Adipocyte (in vitro differentiated cells): ENCODE measurements around the gene TMEM45B.
"Not testable (repeated sequence)": the region's sequence is repeated elsewhere in the genome, so short reads cannot be mapped to it uniquely, and the experiment has no call there.

ENCODE experiments used
- DNase-seq: peaks from one replicate; pipeline ENCODE4 v3.0.0-alpha.2; 2015; ENCODE audit warnings: low read depth
- H3K27me3 ChIP-seq: replicated peaks from 2 replicates; pipeline ENCODE4 v1.7.0; 2013; ENCODE audit warnings: mild to moderate bottlenecking, low read length, moderate library complexity; ENCODE audit not compliant: control insufficient read depth, insufficient read depth
- H3K36me3 ChIP-seq: 2 replicates; pipeline ENCODE4 v1.7.0; 2013; ENCODE audit warnings: low read length, mild to moderate bottlenecking, moderate library complexity; ENCODE audit not compliant: control insufficient read depth, insufficient read depth, severe bottlenecking
- H3K4me1 ChIP-seq: 2 replicates; pipeline ENCODE4 v1.7.0; 2013; ENCODE audit warnings: mild to moderate bottlenecking, low read length, moderate library complexity; ENCODE audit not compliant: control insufficient read depth, insufficient read depth
- H3K4me3 ChIP-seq: 2 replicates; pipeline ENCODE4 v1.7.0; 2013; ENCODE audit warnings: mild to moderate bottlenecking, low read length, moderate library complexity
- H3K9ac ChIP-seq: 2 replicates; pipeline ENCODE4 v1.7.0; 2013; ENCODE audit warnings: mild to moderate bottlenecking, low read length, moderate library complexity
- H3K9me3 ChIP-seq: 2 replicates; pipeline ENCODE4 v1.7.0; 2013; ENCODE audit warnings: mild to moderate bottlenecking, low read length, moderate library complexity; ENCODE audit not compliant: control insufficient read depth

TMEM45B gene

GRCh38 chr11:129787532-129788155 is 28.0 kb upstream of the TMEM45B start:
- no peak for DNase-seq
- no peak overlapping the region for H3K9ac ChIP-seq
- H3K4me3 ChIP-seq: no peak overlapping the region
- H3K9me3 ChIP-seq: no peaks in the 10 kb centered on the region
- H3K27me3 ChIP-seq: peaks cover 20% of the 10 kb centered on the region
- no peaks in the 10 kb centered on the region for H3K36me3 ChIP-seq
- H3K4me1 ChIP-seq: no peaks in the 10 kb centered on the region

- Histone ChIP-seq H3K4me1 (no peaks in the 10 kb centered on the region), H3K9me3 (no peaks in the 10 kb centered on the region), H3K27me3 (peaks cover 20% of the 10 kb centered on the region), H3K9ac (no peak overlapping the region), H3K36me3 (no peaks in the 10 kb centered on the region), H3K4me3 (no peak overlapping the region)
- DNase-seq: no peak
These were observed 27.4 kb upstream of the TMEM45B start for GRCh38 chr11:129788278-129788677.

GRCh38 chr11:129790106-129790505 is 25.5 kb upstream of the TMEM45B start:
- H3K4me3 ChIP-seq: no peak overlapping the region
- DNase-seq: peak; percentile 3
- no peaks in the 10 kb centered on the region for H3K36me3 ChIP-seq

GRCh38 chr11:129791515-129791914 is 24.1 kb upstream of the TMEM45B start:
- H3K36me3 ChIP-seq: no peaks in the 10 kb centered on the region
- H3K27me3 ChIP-seq: peaks cover 17% of the 10 kb centered on the region
- no peak for DNase-seq
- peaks cover 12% of the 10 kb centered on the region for H3K9me3 ChIP-seq
- no peak overlapping the region for H3K9ac ChIP-seq
- no peak overlapping the region for H3K4me3 ChIP-seq
- H3K4me1 ChIP-seq: no peaks in the 10 kb centered on the region

More at GRCh38 chr11:129790106-129790505, 25.5 kb upstream of the TMEM45B start:
- Histone ChIP-seq H3K27me3 (peaks cover 15% of the 10 kb centered on the region), H3K4me1 (no peaks in the 10 kb centered on the region), H3K9ac (no peak overlapping the region), H3K9me3 (peaks cover 3% of the 10 kb centered on the region)

- Histone ChIP-seq H3K27me3 (peaks cover 17% of the 10 kb centered on the region), H3K4me1 (no peaks in the 10 kb centered on the region), H3K4me3 (no peak overlapping the region), H3K36me3 (no peaks in the 10 kb centered on the region), H3K9me3 (peaks cover 17% of the 10 kb centered on the region), H3K9ac (no peak overlapping the region)
- no peak for DNase-seq
These were observed 23.0 kb upstream of the TMEM45B start for GRCh38 chr11:129792663-129793062.

GRCh38 chr11:129795089-129795488 is 20.6 kb upstream of the TMEM45B start:
- peaks cover 31% of the 10 kb centered on the region for H3K9me3 ChIP-seq

GRCh38 chr11:129798212-129798611 is 17.4 kb upstream of the TMEM45B start:
- Histone ChIP-seq H3K36me3 (no peaks in the 10 kb centered on the region), H3K4me1 (no peaks in the 10 kb centered on the region), H3K9me3 (peaks cover 31% of the 10 kb centered on the region), H3K4me3 (no peak overlapping the region), H3K9ac (no peak overlapping the region), H3K27me3 (peaks cover 6% of the 10 kb centered on the region)
- no peak for DNase-seq

More at GRCh38 chr11:129795089-129795488, 20.6 kb upstream of the TMEM45B start:
- no peak for DNase-seq
- Histone ChIP-seq H3K36me3 (no peaks in the 10 kb centered on the region), H3K9ac (no peak overlapping the region), H3K27me3 (peaks cover 17% of the 10 kb centered on the region), H3K4me1 (no peaks in the 10 kb centered on the region), H3K4me3 (no peak overlapping the region)

GRCh38 chr11:129800162-129800561 is 15.5 kb upstream of the TMEM45B start:
- H3K4me3 ChIP-seq, H3K36me3 ChIP-seq, H3K9ac ChIP-seq, H3K27me3 ChIP-seq, DNase-seq, H3K4me1 ChIP-seq: not testable (repeated sequence)
- H3K9me3 ChIP-seq: peaks cover 27% of the 10 kb centered on the region

- Histone ChIP-seq H3K36me3 (no peaks in the 10 kb centered on the region), H3K27me3 (peaks cover 6% of the 10 kb centered on the region), H3K4me3 (no peak overlapping the region), H3K9ac (no peak overlapping the region), H3K4me1 (no peaks in the 10 kb centered on the region), H3K9me3 (peaks cover 23% of the 10 kb centered on the region)
- DNase-seq: no peak
These were observed 15.0 kb upstream of the TMEM45B start for GRCh38 chr11:129800655-129801054.

GRCh38 chr11:129803533-129803932 is 12.1 kb upstream of the TMEM45B start:
- Histone ChIP-seq H3K9me3 (peaks cover 17% of the 10 kb centered on the region), H3K4me1 (no peaks in the 10 kb centered on the region), H3K27me3 (no peaks in the 10 kb centered on the region), H3K9ac (no peak overlapping the region), H3K36me3 (no peaks in the 10 kb centered on the region), H3K4me3 (no peak overlapping the region)
- no peak for DNase-seq

GRCh38 chr11:129804012-129804411 is 11.6 kb upstream of the TMEM45B start:
- Histone ChIP-seq H3K36me3 (no peaks in the 10 kb centered on the region), H3K27me3 (no peaks in the 10 kb centered on the region), H3K4me3 (no peak overlapping the region), H3K9me3 (peaks cover 18% of the 10 kb centered on the region), H3K9ac (no peak overlapping the region), H3K4me1 (no peaks in the 10 kb centered on the region)
- DNase-seq: no peak

GRCh38 chr11:129808241-129808640 is 7.4 kb upstream of the TMEM45B start:
- H3K4me1 ChIP-seq, H3K36me3 ChIP-seq, H3K27me3 ChIP-seq, H3K4me3 ChIP-seq, DNase-seq, H3K9ac ChIP-seq, H3K9me3 ChIP-seq: not testable (repeated sequence)
